ENCODE measurements around the gene GNA12.

DNA sequence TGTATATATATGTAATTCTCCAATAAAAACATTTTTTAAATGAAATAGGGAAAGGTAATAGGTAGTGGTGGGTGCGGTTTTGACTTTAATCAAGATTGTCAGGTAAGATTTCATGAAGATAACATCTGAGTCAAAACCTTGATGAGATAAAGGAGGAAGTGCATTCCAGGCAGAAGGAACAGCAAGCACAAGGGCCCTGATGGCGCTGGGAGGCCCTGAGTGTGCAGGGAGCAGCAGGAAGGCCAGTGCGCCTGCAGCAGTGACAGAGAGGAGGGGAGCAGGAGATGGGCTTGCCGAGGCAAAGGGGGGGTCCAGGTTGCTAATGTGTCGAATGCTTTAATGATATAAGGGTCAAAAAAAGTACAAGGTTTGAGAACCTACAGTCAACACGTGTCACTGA is 69.8 kb downstream of the GNA12 start:
- no peak for TF ChIP-seq EZH2 (IDR thresholded peaks at IDR 0.05; ENCODE audit: borderline replicate concordance)
- TF ChIP-seq, protein P1, sequence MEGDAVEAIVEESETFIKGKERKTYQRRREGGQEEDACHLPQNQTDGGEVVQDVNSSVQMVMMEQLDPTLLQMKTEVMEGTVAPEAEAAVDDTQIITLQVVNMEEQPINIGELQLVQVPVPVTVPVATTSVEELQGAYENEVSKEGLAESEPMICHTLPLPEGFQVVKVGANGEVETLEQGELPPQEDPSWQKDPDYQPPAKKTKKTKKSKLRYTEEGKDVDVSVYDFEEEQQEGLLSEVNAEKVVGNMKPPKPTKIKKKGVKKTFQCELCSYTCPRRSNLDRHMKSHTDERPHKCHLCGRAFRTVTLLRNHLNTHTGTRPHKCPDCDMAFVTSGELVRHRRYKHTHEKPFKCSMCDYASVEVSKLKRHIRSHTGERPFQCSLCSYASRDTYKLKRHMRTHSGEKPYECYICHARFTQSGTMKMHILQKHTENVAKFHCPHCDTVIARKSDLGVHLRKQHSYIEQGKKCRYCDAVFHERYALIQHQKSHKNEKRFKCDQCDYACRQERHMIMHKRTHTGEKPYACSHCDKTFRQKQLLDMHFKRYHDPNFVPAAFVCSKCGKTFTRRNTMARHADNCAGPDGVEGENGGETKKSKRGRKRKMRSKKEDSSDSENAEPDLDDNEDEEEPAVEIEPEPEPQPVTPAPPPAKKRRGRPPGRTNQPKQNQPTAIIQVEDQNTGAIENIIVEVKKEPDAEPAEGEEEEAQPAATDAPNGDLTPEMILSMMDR (IDR thresholded peaks at IDR 0.05; ENCODE audit: poor library complexity) = no peak

Data from hepatocyte (in vitro differentiated cells).